Amygdala (tissue), 56 donors: ENCODE measurements around the gene CNDP2.

ENCODE experiments used
- DNase-seq, 56 donors: peaks; one replicate each; lab custom pipeline; 2025; lab: John Stamatoyannopoulos, UW

CNDP2 gene

DNA sequence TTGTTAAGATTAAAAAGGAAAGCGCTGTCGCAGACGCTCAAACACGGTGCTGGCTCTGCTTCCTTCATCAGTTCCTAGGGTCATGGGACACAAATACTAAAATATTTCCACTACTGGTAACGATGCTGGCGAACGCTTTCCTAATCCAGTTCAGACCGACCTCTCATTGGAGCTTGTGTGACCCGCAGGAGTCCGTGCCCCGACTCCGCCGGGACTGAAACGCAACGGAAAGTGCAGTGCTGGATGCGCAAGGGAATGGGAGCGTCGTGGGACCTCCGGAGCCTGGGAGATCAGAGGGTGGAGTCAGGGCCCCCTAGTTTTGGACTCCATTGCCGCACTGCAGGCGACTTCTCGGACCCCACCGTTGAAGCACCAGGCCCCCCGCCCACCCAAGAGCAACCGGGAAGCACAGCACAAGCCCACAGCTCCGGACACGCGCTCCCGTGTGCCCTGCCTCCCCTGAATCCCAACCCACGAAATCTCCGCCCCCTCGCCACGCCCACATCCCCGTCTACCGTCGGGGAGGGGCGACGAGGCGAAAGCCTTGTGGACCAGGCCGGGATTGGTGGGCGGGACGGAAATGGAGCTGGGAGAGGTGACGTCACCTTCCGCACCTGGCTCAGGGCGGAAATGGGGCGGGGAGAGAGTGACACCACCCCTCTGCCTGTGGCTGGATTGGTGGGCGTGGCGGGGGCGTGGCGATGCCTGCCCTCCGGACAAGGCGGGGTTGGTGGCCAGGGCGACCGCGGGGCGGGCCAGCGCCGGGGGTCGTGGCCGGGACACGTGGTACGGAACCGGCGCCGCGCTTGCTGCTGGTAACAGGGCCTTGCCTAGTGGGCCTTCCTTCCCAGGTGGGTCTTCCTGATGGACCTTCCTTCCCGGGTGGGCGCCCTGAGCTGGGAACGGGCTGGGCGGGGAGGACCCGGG is at the start of gene CNDP2:
CNDP2 (plus strand) TSS at position 783 of the 927 bp plus-strand sequence. CDS start 3,611 bp downstream, outside the sequence.
- peak; percentile 89 to 100 (median 99) for DNase-seq

DNA sequence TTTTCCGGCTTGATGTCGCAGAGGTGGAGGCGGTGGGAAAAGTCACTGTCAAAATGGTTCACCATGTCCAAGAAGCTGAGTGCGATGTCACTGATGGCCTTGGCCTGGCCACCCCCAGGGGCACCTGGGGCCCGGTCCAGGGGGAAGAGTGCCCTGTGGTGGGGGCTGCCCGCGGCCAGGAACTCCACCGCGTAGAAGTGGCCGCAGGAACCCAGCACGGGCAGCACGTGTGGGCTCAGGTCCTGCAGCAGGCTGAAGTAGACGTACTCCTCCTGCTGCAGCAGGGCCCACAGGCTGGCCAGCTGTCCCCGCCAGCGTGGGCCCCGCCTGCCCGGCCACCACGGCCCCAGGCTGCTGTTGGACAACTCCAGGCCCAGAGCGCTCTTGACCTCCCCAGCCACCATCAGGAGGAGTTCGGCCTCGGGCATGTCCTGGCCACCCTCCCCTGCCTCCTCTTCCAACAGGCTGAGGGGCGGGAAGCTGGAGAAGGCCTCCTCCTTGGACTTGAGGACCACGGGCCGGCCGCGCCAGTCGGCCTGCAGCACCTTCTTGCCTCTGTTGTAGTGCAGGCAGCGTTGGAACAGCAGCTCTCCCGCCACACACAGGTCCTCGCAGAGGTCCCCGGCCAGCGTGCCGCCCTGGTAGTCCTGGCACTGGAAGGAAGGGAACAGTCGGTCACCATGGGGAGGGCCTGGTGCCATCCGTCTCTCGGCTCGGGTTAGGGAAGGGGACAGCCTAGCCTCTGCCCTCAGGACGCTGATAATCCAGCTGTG is 49.3 kb upstream of the CNDP2 start:
- DNase-seq: no peak

DNA sequence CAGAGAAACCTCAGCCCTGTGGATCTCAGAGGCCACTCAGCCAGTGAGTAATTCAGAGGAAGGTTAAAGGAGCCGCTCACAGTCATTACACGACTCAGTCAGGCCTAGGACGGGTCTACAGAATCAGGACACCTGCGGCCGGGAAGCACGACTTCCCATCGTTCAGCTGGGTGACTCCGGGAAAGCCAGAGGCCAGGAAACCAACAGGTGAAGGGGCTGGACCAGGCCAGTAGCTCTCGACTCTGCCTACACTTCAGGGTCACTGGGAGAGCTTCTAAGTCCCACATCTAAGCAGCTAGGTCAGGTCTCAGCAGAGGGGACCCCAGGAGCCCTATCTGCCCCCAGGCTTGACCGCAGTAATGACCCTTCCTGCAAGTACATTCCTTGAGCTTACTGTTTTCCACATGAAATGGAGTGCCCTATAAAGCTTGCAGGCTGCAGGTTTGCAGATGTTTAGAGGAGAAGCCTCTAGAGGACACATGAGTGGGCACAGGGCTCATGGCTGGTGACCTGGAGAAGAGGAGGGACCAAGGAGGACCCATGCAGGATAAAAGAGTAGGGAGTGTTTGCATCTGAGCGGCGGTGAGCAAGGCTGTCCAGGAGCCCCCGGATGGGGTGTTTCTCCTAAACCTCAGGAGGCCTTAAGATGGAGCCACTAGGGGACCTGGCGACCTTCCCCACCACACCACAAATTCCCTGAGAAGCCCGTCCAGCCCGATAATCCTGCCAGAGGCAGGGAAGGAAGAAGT is 48.6 kb upstream of the CNDP2 start:
- DNase-seq: no peak

DNA sequence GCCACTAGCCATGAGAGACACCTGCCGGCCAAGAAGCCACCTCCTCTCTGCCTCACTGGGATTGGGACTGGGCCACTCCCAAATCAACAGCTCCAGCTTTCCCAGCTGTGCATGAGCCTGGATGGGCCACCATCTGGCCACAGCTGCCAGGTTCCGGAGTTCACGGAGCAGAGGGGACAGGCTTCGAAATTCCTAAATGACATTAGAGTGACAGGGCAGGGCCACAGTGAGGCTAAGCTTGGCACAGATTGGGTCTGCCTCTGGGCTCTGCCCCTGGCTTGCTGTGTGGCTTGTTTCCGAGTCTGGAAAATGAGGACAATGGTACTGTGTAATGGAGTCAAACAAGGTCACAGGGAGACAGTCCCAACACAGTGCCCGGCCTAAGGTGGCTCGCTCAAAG is 45.5 kb upstream of the CNDP2 start:
- DNase-seq: peak in 42 of 56 donors; percentile 15 to 75 (median 44)

DNA sequence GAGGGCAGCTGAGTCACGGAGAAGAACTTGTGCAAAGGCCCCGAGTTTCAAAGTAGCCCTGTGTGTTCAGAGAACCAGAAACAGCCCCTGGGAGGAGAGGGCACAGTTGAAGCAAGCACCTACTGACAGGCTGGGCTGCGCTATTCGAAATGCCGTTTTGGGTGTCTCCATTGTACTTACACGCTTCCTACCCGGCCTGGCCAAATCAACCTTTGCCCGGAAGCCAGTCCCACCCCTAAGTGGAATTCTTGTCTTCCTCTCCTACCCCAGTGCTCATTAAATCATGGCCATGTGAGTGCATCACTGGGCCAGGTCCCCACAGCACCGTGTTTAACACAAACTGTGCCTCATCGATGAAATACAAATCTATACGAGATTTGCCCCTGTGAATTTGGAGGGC is 45.0 kb upstream of the CNDP2 start:
- no peak for DNase-seq

DNA sequence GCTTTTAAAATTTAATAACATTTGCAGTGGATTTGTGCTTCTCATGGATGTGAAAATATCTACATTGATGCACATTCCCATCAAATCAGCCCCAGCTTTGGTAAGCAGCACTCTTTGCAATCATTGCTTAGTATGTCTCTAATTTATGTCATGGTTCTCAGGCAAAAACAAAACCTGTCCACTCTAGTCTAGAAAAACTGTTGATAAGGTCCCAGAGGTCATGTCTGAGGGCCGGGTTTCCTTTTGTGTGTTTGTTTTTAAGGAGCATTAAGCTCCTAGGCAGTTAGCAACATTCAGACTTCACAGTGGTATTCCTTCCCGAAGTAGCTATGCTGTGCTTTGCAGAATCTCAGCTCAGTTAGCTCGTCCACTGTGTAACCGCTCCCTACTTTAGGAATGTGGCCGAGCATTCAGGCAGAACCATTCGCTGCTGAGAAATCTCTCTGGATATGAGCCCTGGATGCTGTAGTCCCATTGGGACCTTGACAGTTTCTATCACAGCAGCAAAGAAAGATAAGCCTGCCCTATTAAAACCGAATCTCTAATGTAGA is 43.1 kb upstream of the CNDP2 start:
- no peak for DNase-seq

DNA sequence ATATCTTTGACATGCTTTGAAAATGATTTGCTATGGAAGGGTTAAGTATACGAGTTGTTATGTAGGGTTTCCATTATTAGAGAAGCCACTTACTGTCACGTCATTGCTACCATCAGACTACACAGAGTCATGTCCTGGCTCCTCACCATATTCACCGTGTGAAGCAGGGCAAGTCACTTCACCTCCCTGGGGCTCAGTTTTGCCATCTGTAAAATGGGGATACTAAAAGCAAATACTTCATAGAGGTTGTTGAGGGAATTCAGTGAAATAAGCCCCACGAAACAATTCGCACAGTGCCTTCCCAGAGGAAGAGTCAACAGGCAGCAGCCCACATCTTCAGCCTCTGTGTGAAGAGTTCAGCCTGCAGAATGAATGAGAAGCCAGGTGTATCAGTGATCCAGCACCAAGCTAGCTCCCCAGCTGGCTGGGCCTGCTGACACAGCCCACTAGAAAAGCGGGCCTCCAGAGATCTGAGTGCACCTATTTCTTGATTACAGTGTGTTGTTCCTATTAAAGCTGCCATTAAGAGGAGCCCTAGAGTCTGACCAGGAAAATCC is 42.4 kb upstream of the CNDP2 start:
- no peak for DNase-seq

DNA sequence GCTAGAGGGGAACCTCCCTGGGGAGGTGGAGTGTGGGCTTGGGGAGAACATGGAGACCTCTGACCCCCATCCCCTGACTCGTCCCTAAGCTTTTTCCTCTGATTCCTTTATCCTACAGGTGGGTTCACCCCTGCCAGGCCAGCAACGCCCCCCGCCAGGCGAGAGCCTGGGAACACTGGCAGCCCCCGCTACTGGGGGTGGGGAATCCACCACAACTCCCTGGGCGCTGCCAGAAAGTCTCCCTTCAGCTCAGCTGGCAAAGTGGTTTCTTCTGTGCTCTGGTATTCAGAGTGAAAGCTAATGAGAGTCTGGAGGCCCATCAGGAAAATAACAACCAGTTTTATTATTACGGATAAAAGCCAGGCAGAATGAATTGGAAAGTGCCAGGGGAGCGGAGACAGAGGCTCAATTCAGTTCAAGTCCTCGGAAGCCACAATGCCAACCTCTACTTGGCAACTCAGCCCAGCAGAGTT is 41.8 kb upstream of the CNDP2 start:
- peak in 50 of 56 donors; percentile 19 to 85 (median 66) for DNase-seq

DNA sequence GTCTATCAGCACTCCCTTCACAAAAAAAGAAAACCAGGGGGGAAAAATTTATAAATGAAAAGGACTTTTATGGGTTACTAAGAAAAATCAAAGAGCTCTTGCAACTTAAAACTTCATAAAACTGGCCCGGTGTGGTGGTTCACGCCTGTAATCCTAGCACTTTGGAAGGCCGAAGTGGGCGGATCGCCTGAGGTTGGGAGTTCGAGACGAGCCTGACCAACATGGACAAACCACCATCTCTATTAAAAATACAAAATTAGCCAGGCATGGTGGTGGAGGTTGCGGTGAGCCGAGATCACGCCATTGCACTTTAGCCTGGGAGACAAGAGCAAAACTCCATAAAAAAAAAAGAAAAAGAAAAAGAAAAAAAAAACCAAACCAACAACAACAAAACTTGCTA is 40.8 kb upstream of the CNDP2 start:
- DNase-seq: no peak

DNA sequence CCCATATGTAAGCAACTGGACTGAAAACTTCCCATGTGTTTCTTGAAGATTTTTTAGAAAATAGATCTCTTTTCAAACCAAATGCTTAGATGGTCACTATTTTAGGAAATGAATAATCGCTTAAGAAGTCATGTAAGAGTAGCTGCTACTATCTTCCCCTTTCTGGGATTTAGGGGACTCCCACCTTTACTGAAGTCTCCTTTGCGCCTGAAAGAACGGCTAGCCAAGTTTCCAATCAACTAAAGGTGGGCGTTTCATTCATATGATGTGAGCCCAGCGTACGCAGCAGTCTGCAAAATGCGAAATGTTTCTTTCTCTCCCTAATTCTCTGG is 40.2 kb upstream of the CNDP2 start:
- no peak for DNase-seq

DNA sequence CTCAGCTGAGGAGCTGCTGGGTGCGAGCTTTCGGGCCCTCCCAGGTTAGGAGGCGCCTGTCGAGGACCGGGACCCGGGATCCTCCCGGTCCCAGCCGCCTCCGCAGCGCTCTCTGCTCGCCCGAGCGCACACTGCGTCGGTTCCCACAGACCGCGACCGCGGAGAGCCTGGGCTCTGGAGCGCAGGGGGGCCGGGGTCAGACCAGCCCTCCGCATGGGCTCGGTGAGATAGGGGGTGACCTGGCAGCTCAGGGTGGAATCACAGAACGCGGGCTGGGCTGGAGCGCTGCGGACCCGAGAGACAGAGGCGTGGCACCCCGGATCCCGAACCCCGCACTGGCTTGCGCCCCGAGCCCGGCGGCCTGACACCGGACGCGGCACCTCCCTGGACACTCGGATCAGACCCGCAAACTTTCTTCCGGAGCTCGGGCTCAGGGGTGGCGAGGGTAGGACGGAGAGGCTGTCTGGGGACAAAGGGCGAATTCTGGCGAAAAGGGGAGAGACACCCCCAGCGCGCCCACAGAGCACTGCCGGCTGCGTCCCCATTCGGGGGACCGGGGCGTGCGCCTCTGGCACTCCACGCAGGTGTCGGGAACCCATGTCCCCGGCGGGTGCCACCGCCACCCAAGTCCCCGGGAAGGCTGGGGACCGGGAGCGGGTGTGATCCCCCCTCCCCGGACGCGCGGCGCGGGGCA is 39.7 kb upstream of the CNDP2 start:
- peak in 15 of 56 donors; percentile 26 to 71 (median 50) for DNase-seq

DNA sequence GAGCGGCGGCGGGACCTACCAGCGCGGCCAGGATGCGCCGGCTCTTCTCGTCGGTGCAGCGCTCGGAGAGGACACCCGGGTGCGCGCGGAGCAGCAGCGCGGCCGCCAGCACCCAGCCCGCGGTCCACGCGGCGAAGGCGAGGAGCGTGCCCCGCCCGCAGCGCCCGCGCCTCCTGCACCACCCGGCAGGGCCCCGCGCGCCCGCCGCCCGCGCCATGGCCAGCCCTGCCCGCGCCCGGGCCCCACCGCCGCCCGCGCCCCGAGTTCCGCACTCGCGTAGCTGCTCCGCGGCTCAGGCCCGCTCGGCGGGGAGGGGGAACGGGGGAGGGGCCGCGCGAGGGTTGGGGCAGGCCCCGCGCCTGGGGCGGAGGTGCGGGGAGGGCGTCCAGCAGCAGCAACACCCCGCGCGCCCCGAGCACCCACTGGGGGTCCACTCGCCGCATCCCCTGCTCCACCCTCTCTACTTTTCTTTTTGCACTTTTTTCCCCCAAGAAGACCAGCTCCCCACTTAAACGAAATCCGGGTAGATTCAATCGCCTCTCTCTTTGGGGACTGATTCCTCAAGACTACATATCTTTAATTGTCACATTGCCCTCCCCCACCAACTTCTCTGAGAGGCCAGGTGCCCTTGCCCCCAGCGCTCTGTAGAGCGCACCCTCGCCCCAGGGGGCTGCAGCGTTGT is 39.0 kb upstream of the CNDP2 start, which contains the start of gene DIPK1C:
DIPK1C (minus strand) TSS at position 266 of the 682 bp plus-strand sequence; CDS start at position 217, 49 bp downstream.
- DNase-seq: peak in 48 of 56 donors; percentile 10 to 84 (median 62)

DNA sequence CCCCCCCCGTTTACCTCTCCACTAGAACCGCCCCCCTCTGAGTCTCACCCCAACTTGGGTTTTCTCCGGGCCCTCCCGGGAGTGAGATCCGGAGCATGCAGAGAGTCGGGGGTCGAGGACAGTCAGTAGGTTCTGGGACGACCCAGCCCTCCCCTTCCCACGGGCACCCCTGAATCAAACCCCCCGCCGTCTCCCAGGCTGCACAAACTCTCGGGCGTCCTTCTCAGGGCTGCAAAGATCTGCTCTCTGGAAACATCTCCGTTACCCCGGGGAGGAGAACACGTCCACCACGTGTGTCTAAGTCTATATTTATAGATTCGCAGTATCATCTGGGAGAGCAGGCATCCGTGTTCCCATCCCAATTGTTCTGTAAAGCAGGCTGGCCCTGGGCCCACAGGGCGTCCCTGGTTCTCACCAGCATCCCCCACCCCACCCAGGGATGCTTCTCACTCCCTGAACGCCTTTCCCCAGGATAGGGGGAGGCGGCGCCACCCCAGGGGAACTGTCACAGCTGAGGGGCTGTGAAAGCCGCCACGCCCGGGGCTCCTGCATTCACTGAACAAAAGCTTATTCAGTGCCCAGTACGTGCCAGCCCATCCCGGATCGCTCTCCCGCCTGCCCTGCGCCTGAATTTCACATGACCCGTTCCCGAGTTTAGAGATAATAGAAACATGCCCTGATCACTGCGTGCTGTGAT is 38.3 kb upstream of the CNDP2 start:
- peak in 54 of 56 donors; percentile 25 to 92 (median 72) for DNase-seq

DNA sequence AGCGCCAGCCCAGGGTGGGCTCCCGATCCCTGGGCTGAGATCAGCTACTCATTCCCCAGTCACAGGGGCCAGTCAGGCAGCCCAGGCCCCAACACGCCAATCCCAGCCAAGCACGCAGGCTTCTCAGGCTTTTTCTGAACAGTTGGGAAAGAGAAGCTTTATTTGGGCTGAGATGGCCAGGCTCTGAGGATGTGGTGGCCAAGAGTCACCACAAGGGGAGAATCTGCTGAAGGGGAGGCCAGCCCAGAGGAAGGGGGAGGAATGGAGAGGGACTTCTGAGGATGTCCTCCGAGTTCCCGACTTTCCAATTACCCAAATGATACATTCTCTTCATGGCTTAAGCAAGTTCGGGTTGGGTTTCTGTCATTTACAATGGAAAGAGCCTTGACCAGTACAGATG is 36.3 kb upstream of the CNDP2 start:
- peak in 14 of 56 donors; percentile 10 to 45 (median 26) for DNase-seq

DNA sequence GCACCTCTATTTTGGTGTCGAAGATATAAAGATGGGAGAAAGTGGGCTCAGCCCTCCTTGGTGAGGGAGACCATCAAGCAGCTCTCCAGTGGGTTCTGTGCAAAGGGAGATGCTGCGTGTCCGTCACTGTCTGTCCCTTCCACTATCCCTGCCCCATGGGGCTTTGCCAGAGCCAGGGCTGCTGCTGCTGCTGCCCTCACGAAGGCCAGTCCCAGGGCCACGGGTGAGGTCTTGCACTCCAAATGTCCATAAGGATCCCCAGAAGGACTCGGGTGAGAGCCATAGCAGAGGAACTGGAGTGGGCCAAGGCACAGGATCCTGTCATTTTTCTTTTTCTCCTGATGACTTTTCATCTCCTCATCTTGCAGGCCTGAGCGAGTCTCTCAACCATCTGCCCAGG is 35.3 kb upstream of the CNDP2 start:
- no peak for DNase-seq

DNA sequence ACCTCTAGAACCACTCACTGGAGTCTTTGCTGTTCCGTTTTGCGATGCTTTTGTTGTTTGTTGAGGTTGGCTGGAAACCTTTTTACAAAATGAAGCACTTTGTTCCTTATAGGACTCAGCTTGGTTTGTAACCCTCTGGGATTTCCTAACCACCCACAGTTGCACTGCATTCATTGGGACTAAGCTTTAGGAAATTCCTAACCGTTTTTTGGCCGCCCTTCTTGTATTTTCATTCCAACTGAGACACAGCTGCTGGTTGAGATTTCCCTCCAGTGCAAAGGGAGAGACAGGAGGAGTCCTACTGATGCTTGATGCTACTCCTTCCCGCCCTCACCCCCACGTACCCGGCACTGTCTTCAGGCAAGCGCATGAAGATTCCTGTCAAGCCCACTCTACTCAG is 32.9 kb upstream of the CNDP2 start:
- no peak for DNase-seq

DNA sequence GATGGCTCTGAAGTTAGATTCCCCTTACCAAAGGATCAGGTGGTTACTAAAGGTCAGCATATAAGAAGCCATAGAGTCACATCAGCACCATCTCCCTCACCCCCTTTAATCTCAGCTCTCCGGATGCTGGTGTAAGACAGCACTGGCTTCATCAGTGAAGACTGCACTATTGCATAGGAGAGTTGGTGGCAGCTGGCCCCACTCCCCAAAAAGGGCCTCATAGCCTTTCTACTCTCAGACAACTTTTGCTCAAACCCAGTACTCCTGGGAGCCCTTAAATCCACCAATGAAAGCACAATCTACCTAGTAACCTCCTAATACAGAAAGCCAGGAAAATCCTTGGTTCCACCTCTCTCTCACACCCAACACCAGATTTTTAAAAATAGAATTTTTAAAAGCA is 32.2 kb upstream of the CNDP2 start:
- DNase-seq: no peak

DNA sequence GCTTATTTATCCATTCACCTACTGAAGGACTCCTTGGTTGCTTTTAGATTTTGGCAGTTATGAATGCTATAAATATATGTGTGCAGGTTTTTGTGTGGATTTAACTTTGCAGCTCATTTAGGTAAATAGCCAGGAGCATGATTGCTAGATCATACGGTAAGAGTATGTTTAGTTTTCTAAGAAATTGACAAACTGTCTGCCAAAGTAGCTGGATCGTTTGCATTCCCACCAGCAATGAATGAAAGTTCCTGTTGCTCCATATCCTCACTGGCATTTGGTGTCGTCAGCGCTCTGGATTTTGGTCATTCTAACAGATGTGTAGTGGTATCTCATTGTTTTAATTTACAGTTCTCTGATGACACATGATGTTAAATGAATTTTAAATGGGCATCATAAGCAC is 30.4 kb upstream of the CNDP2 start:
- DNase-seq: no peak
